H1 (cell line): ENCODE data around the gene SPRR4. TPM values are rescaled to one million over a fixed set of nuclear protein-coding genes. Genes with fewer than 3 reads are reported as not detected.

Source experiments
- CTCF ChIA-PET: fragments of 300-600 bp; sonication (Branson Sonifier 250); formaldehyde crosslinking; loops from one replicate; lab custom pipeline; 2021; ENCODE audit not compliant: partially characterized antibody; lab: Charles Lee
- POLR2A ChIA-PET: fragments of 300-600 bp; sonication (Branson Sonifier 250); formaldehyde crosslinking; loops from one replicate; lab custom pipeline; 2021; ENCODE audit warnings: inconsistent platforms; ENCODE audit not compliant: partially characterized antibody; lab: Charles Lee
- DNase-seq, 2 experiments: peaks; one replicate each; pipeline versions ENCODE4 v3.0.0 to v3.0.0-alpha.2; 2010 to 2022; ENCODE audit warnings: low spot score in 2 of 2, low read depth in 1 of 2, mixed read lengths in 1 of 2
- FAIRE-seq: peaks from 2 replicates; lab custom pipeline; 2011; peaks lifted over from hg19 to GRCh38; lab: Jason Lieb, UNC
- H2AFZ ChIP-seq: 2 replicates; pipeline ENCODE4 v1.8.1; 2012; ENCODE audit warnings: low read length, inconsistent platforms
- H2AK5ac ChIP-seq: 2 replicates; pipeline ENCODE4 v1.6.1; 2013; ENCODE audit warnings: low read depth, low read length
- H2BK120ac ChIP-seq: replicated peaks from 2 replicates; pipeline ENCODE3; 2013; ENCODE audit warnings: low read depth, low read length, inconsistent platforms
- H2BK12ac ChIP-seq: 2 replicates; pipeline ENCODE4 v1.6.1; 2013; ENCODE audit warnings: low read depth, low read length
- H2BK15ac ChIP-seq: 2 replicates; pipeline ENCODE4 v1.6.1; 2013; ENCODE audit warnings: low read length
- H2BK20ac ChIP-seq: 2 replicates; pipeline ENCODE4 v1.6.1; 2013; ENCODE audit warnings: low read length
- H2BK5ac ChIP-seq: 2 replicates; pipeline ENCODE4 v1.6.1; 2013; ENCODE audit warnings: low read depth, low read length
- H3K14ac ChIP-seq: 2 replicates; pipeline ENCODE4 v1.6.1; 2013; ENCODE audit warnings: inconsistent platforms; ENCODE audit not compliant: insufficient read length
- H3K18ac ChIP-seq: 2 replicates; pipeline ENCODE4 v1.6.1; 2013; ENCODE audit warnings: low read length; ENCODE audit errors: extremely low read depth
- H3K23ac ChIP-seq: 2 replicates; pipeline ENCODE4 v1.6.1; 2013; ENCODE audit warnings: inconsistent platforms; ENCODE audit not compliant: insufficient read length
- H3K23me2 ChIP-seq: 2 replicates; pipeline ENCODE4 v1.6.1; 2013; ENCODE audit warnings: low read depth, low read length
- H3K27ac ChIP-seq: 2 replicates; pipeline ENCODE4 v1.6.1; 2011; ENCODE audit warnings: low read depth, low read length, inconsistent platforms
- H3K27me3 ChIP-seq, 4 experiments: replicated peaks in 1 of 4; 1 replicate in 1 of 4; 2 replicates in 3 of 4; pipeline versions ENCODE4 v1.6.1 to v1.8.1; 2011 to 2013; ENCODE audit warnings: low read length in 3 of 4, mild to moderate bottlenecking in 3 of 4, inconsistent platforms in 2 of 4, mixed read lengths in 2 of 4, moderate library complexity in 1 of 4; ENCODE audit not compliant: control insufficient read depth in 3 of 4, insufficient read depth in 3 of 4; ENCODE audit errors: extremely low read depth in 1 of 4
- H3K36me3 ChIP-seq, 4 experiments: 2 replicates each; pipeline versions ENCODE4 v1.6.1 to v1.8.1; 2011 to 2013; ENCODE audit warnings: mild to moderate bottlenecking in 4 of 4, low read length in 3 of 4, moderate library complexity in 2 of 4, control low read depth in 1 of 4, inconsistent platforms in 1 of 4; ENCODE audit not compliant: insufficient read depth in 4 of 4, control insufficient read depth in 2 of 4
- H3K4ac ChIP-seq: replicated peaks from 2 replicates; pipeline ENCODE3; 2013; ENCODE audit warnings: low read length, low read depth, mixed read lengths, inconsistent platforms; ENCODE audit not compliant: insufficient read length
- H3K4me1 ChIP-seq, 4 experiments: replicated peaks in 1 of 4; 1 replicate in 1 of 4; 2 replicates in 3 of 4; pipeline versions ENCODE4 v1.6.1 to v1.8.1; 2011 to 2013; ENCODE audit warnings: low read length in 3 of 4, inconsistent platforms in 2 of 4, mixed read lengths in 1 of 4; ENCODE audit not compliant: insufficient read depth in 4 of 4, control insufficient read depth in 3 of 4
- H3K4me2 ChIP-seq, 2 experiments: 2 replicates each; pipeline versions ENCODE4 v1.6.1 to v1.8.1; 2011 to 2013; ENCODE audit warnings: low read depth in 2 of 2, low read length in 2 of 2, control low read depth in 1 of 2, inconsistent platforms in 1 of 2, mild to moderate bottlenecking in 1 of 2; ENCODE audit not compliant: insufficient read depth in 1 of 2
- H3K4me3 ChIP-seq, 4 experiments: fragments of 200-600, 300-600 bp in 1 of 4; sonication (generic), shearing (Covaris generic), sonication (Bioruptor Twin) in 1 of 4; 2 replicates each; pipeline versions ENCODE4 v1.5.1 to v1.8.1; 2011 to 2016; ENCODE audit warnings: low read length in 4 of 4, low read depth in 3 of 4, control low read depth in 2 of 4, inconsistent platforms in 2 of 4, mild to moderate bottlenecking in 2 of 4, mixed read lengths in 1 of 4, moderate library complexity in 1 of 4; ENCODE audit not compliant: insufficient read depth in 2 of 4; ENCODE audit errors: extremely low read depth in 1 of 4
- H3K56ac ChIP-seq: replicated peaks from 2 replicates; pipeline ENCODE3; 2013; ENCODE audit warnings: low read depth, mild to moderate bottlenecking, mixed read lengths, low read length, inconsistent platforms; ENCODE audit not compliant: insufficient read length
- H3K79me1 ChIP-seq: 2 replicates; pipeline ENCODE4 v1.6.1; 2013; ENCODE audit warnings: low read depth, low read length, control low read depth
- H3K79me2 ChIP-seq, 2 experiments: 2 replicates each; pipeline versions ENCODE4 v1.6.1 to v1.8.1; 2012 to 2013; ENCODE audit warnings: low read length in 2 of 2, mild to moderate bottlenecking in 2 of 2, inconsistent platforms in 1 of 2; ENCODE audit not compliant: insufficient read depth in 2 of 2, control insufficient read depth in 1 of 2
- H3K9ac ChIP-seq, 4 experiments: replicated peaks in 1 of 4; 1 replicate in 1 of 4; 2 replicates in 3 of 4; pipeline versions ENCODE4 v1.6.1 to v1.8.1; 2011 to 2013; ENCODE audit warnings: low read depth in 3 of 4, low read length in 3 of 4, control low read depth in 2 of 4, mild to moderate bottlenecking in 2 of 4, moderate library complexity in 2 of 4, inconsistent platforms in 1 of 4; ENCODE audit errors: extremely low read depth in 1 of 4
- H3K9me3 ChIP-seq, 2 experiments: 2 replicates each; pipeline versions ENCODE4 v1.6.1 to v1.8.1; 2012 to 2013; ENCODE audit warnings: mild to moderate bottlenecking in 2 of 2, moderate library complexity in 2 of 2, control low read depth in 1 of 2, inconsistent platforms in 1 of 2, low read depth in 1 of 2, low read length in 1 of 2, mixed read lengths in 1 of 2; ENCODE audit not compliant: insufficient read depth in 2 of 2
- H4K20me1 ChIP-seq, 2 experiments: replicated peaks in 1 of 2; 2 replicates each; pipeline versions ENCODE3 to v1.8.1; 2011 to 2013; ENCODE audit warnings: inconsistent platforms in 2 of 2, low read length in 2 of 2, mild to moderate bottlenecking in 1 of 2; ENCODE audit not compliant: insufficient read depth in 2 of 2, control insufficient read depth in 1 of 2
- H4K5ac ChIP-seq: 2 replicates; pipeline ENCODE4 v1.6.1; 2013; ENCODE audit warnings: low read length, low read depth, mixed read lengths, inconsistent platforms; ENCODE audit not compliant: insufficient read length
- H4K8ac ChIP-seq: 2 replicates; pipeline ENCODE4 v1.8.0; 2013; ENCODE audit warnings: mild to moderate bottlenecking, moderate library complexity, low read length, inconsistent platforms; ENCODE audit not compliant: insufficient read depth; ENCODE audit errors: extremely low read depth
- H4K91ac ChIP-seq: replicated peaks from 2 replicates; pipeline ENCODE3; 2013; ENCODE audit warnings: low read length, mixed read lengths, inconsistent platforms; ENCODE audit not compliant: insufficient read length
- CREB1 ChIP-seq: IDR thresholded peaks from 2 replicates; pipeline ENCODE4 v1.6.1; 2012; ENCODE audit warnings: inconsistent platforms
- CTCF ChIP-seq, 3 experiments: IDR thresholded peaks; 1 replicate in 2 of 3; 2 replicates in 1 of 3; pipeline versions ENCODE4 v1.5.1 to v1.6.1; 2011; ENCODE audit warnings: low read length in 3 of 3, mild to moderate bottlenecking in 3 of 3, inconsistent platforms in 2 of 3, low read depth in 1 of 3, moderate library complexity in 1 of 3; ENCODE audit not compliant: insufficient read depth in 1 of 3; ENCODE audit errors: control extremely low read depth in 1 of 3
- RAD21 ChIP-seq, 2 experiments: IDR thresholded peaks in 1 of 2; conservative IDR thresholded peaks in 1 of 2; 2 replicates each; pipeline ENCODE4 v1.6.1; 2011; ENCODE audit warnings: low read depth in 2 of 2, low read length in 2 of 2, improper control_type of control experiment in 1 of 2, inconsistent platforms in 1 of 2, mild to moderate bottlenecking in 1 of 2, moderate library complexity in 1 of 2
- whole genome bisulfite sequencing, 2 experiments: shearing (Covaris generic) in 1 of 2; methylation state at CpG; one replicate each; pipeline versions ENCODE4 v1.1.6 to v1.1.7; 2013 to 2015; ENCODE audit warnings: low lambda C conversion rate in 2 of 2, mixed read lengths in 2 of 2, inconsistent platforms in 1 of 2, low coverage in 1 of 2, missing lambda C conversion rate in 1 of 2; ENCODE audit not compliant: insufficient replicate concordance in 2 of 2, insufficient coverage in 1 of 2, insufficient read length in 1 of 2; ENCODE audit errors: extremely low coverage in 1 of 2, missing lambda C conversion rate in 1 of 2; 5-methylcytosine and 5-hydroxymethylcytosine counted together
- polyA plus RNA-seq, 7 experiments: library from polyadenylated mRNA; depleted of rRNA in 3 of 7; stranded (reverse) in 5 of 7; unstranded in 2 of 7; fragments of >200 nt in 5 of 7; fragments of 200-250 nt in 2 of 7; gene quantifications; 1 replicate in 5 of 7; 2 replicates in 1 of 7; 4 replicates in 1 of 7; pipeline versions ENCODE4 v1.2.1 to v1.2.3, GENCODE V29; 2011 to 2013; ENCODE audit warnings: missing spikeins in 2 of 7, mixed read lengths in 2 of 7
- total RNA-seq: library from RNA; stranded (reverse); fragmentation: NEBNext Ultra II Directional; extraction: Animal tissue kit (Norgen Biotek cat#: 25700); gene quantifications from 2 replicates; pipeline ENCODE4 v1.2.1, GENCODE V29; 2021

SPRR4 gene
- total and polyA plus RNA-seq, 2 of the 8 experiments (the other 6 are each of a cell fraction or from before 2014, with no cell fraction given) = not detected

GRCh38 chr1:152960452-152961044 lies 9.9 kb upstream of the SPRR4 start:
- Histone ChIP-seq H2BK120ac (peak overlapping the region; percentile 47), H2BK20ac (no peak overlapping the region), H3K18ac (no peak overlapping the region), H2AK5ac (no peak overlapping the region), H4K5ac (no peak overlapping the region), H3K23me2 (no peaks in the 10 kb centered on the region; the same call in 1 of the 2 replicates), H4K8ac (no peak overlapping the region), H3K4ac (no peak overlapping the region), H2BK5ac (no peak overlapping the region), H3K27ac (no peak overlapping the region), H3K9ac (no peak overlapping the region), H2BK12ac (no peak overlapping the region), H3K9me3 (no peaks in the 10 kb centered on the region), H3K79me2 (no peaks in the 10 kb centered on the region), H2BK15ac (no peak overlapping the region), H3K36me3 (no peaks in the 10 kb centered on the region), H3K4me2 (no peak overlapping the region), H3K4me1 (no peaks in the 10 kb centered on the region), H3K79me1 (no peaks in the 10 kb centered on the region), H3K56ac (no peak overlapping the region), H3K4me3 (no peak overlapping the region), H3K27me3 (no peaks in the 10 kb centered on the region), H3K14ac (no peak overlapping the region), H4K20me1 (no peaks in the 10 kb centered on the region), H3K23ac (no peak overlapping the region), H4K91ac (no peak overlapping the region), H2AFZ (no peak overlapping the region)
- CTCF ChIA-PET = interaction anchor here (0.6 to 7.9 kb wide), 20 partner anchors 8 to 263 kb away, joined by 3 to 114 read pairs (median 3); partner anchors contain the start of gene SPRR2B
- peak; percentile 75 to 93 (median 84) for TF ChIP-seq CTCF (IDR thresholded peaks at IDR 0.05; ENCODE audit: control extremely low read depth in 1 of 3, insufficient read depth in 1 of 3, low read depth in 1 of 3, low read length in 3 of 3)
- TF ChIP-seq RAD21 (IDR thresholded peaks at IDR 0.05 in 1 of 2, conservative IDR thresholded peaks at IDR 0.05 in 1 of 2; ENCODE audit: low read depth in 2 of 2, low read length in 2 of 2) = peak; percentile 85 to 90
- TF ChIP-seq CREB1 = no peak
- POLR2A ChIA-PET = no interaction called here
- FAIRE-seq (no peak), DNase-seq (peak in 1 of 2 experiments; percentile 68)
- 83% methylated on average over 10 of the region's 10 CpGs; no CpG with 5 or more reads in 1 of the 2 experiments for WGBS, 2 experiments
